GM10266 (cell line): ENCODE measurements around the gene PPIL4.

Experiments used
- DNase-seq: peaks from one replicate; pipeline ENCODE4 v3.0.0; 2012; ENCODE audit errors: extremely low spot score
- CTCF ChIP-seq: IDR thresholded peaks from 2 replicates; pipeline ENCODE4 v1.5.1; 2012; ENCODE audit warnings: mild to moderate bottlenecking, low read depth; ENCODE audit not compliant: control insufficient read depth, insufficient read depth; ENCODE audit errors: missing control alignments

Gene PPIL4

GRCh38 chr6:149492798-149493343 lies 53.0 kb downstream of the PPIL4 start:
- no peak for DNase-seq
- no peak for TF ChIP-seq CTCF

GRCh38 chr6:149489967-149490366 lies 55.9 kb downstream of the PPIL4 start:
- no peak for TF ChIP-seq CTCF

GRCh38 chr6:149488815-149489214 lies 57.0 kb downstream of the PPIL4 start:
- TF ChIP-seq CTCF, result no peak
- no peak for DNase-seq

More at GRCh38 chr6:149489967-149490366, 55.9 kb downstream of the PPIL4 start:
- DNase-seq, result no peak

- DNase-seq, result no peak
- no peak for TF ChIP-seq CTCF
These were observed 58.5 kb downstream of the PPIL4 start for GRCh38 chr6:149487316-149487715.

GRCh38 chr6:149484733-149485700 lies 60.8 kb downstream of the PPIL4 start, which contains the start of gene ZC3H12D:
Gene ZC3H12D, minus strand, starts transcription at chr6:149485014. Its CDS starts 10,471 bp downstream, at chr6:149474543.
- TF ChIP-seq CTCF, result peak; percentile 35
- DNase-seq, result peak; percentile 42

GRCh38 chr6:149483849-149484655 lies 61.8 kb downstream of the PPIL4 start:
- no peak for TF ChIP-seq CTCF

More at GRCh38 chr6:149483849-149484655, 61.8 kb downstream of the PPIL4 start:
- no peak for DNase-seq
